Measurements from ENCODE around the gene ZNF654. TPM values are rescaled to one million over a fixed set of nuclear protein-coding genes. Genes with fewer than 3 reads are reported as not detected.
A peak's percentile ranks its signal among the peaks of the same experiment; 100 is the strongest.

The ZNF654 gene
- total and polyA plus RNA-seq, 2 of the 13 experiments (the other 11 are each of a cell fraction or from before 2014, with no cell fraction given), result 1.8 to 4.1 TPM

DNA sequence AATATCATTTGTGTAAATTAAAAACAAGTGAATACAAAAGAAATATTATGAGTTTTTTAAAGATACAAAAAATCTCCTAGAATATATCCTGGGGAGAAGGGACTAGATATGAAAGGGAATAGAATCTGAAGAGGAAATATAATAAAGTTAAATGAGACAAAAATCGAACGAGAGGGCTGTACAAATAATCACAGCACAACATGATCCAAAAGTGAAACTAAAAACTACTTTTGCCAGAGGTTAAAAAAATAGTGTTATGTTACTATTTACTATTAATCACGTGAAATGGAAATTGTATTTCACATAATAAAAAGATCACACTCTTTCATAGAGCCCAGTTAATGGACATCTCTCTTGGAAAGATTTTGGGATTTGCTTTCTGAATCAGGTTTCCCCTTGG is 28.8 kb upstream of the ZNF654 start:
- ATAC-seq (no peak), DNase-seq (ENCODE audit: low spot score) (no peak), FAIRE-seq (no peak)
- Histone ChIP-seq H4K20me1 (ENCODE audit: insufficient read depth, low read length) (no peaks in the 10 kb centered on the region), H2AFZ (ENCODE audit: low read length) (peak overlapping the region; percentile 42), H3K9me3 (ENCODE audit: low read length) (no peaks in the 10 kb centered on the region), H3K9ac (ENCODE audit: insufficient read depth, low read depth, low read length) (no peak overlapping the region), H3K27ac (ENCODE audit: extremely low read length, insufficient read depth, low read length) (no peak overlapping the region), H3K4me1 (ENCODE audit: insufficient read depth, low read length) (no peaks in the 10 kb centered on the region; the same call in 1 of the 2 replicates), H3K79me2 (ENCODE audit: insufficient read depth, low read length) (no peaks in the 10 kb centered on the region), H3K4me2 (ENCODE audit: low read depth, low read length) (0 out of 2 replicates have a peak overlapping the region, but pooled peaks have one; percentile 32), H3K27me3 (ENCODE audit: control insufficient read depth in 1 of 2, insufficient read depth in 2 of 2, low read length in 2 of 2) (peaks cover 0 to 2% of the 10 kb centered on the region in 2 experiments; a peak in 1 of 5 replicates), H3K4me3 (replicated peaks in 1 of 3; ENCODE audit: insufficient read depth in 1 of 3, low read depth in 2 of 3, low read length in 3 of 3) (no peak overlapping the region), H3K36me3 (replicated peaks in 1 of 2; ENCODE audit: control insufficient read depth in 1 of 2, insufficient read depth in 2 of 2, low read length in 2 of 2) (no peaks in the 10 kb centered on the region)
- 2% methylated on average over 3 of the region's 3 CpGs for WGBS (ENCODE audit: low lambda C conversion rate)
- in situ Hi-C loops (cut with HindIII; ENCODE audit: extremely low pct_ligation_motif_present, low pct_unique_long_range_greater_than_20kb), result no loop called here
- intact Hi-C loops (cut with micrococcal nuclease; ENCODE audit: unreplicated experiment), result no loop called here
- BruUV-seq (replicated peaks), result no TSS peak
- CTCF ChIA-PET (ENCODE audit: low intra/inter-chr PET ratio, low total read pairs), result no interaction called here
- POLR2A ChIA-PET, result no interaction called here
- no peak for TF ChIP-seq GTF3A (CRISPR knock-in tag; conservative IDR thresholded peaks at IDR 0.05)
- TF ChIP-seq RXRB (CRISPR knock-in tag; IDR thresholded peaks at IDR 0.05; ENCODE audit: borderline replicate concordance), result no peak
- no peak for TF ChIP-seq IRF2 (CRISPR knock-in tag; IDR thresholded peaks at IDR 0.05)
- TF ChIP-seq, protein P1, sequence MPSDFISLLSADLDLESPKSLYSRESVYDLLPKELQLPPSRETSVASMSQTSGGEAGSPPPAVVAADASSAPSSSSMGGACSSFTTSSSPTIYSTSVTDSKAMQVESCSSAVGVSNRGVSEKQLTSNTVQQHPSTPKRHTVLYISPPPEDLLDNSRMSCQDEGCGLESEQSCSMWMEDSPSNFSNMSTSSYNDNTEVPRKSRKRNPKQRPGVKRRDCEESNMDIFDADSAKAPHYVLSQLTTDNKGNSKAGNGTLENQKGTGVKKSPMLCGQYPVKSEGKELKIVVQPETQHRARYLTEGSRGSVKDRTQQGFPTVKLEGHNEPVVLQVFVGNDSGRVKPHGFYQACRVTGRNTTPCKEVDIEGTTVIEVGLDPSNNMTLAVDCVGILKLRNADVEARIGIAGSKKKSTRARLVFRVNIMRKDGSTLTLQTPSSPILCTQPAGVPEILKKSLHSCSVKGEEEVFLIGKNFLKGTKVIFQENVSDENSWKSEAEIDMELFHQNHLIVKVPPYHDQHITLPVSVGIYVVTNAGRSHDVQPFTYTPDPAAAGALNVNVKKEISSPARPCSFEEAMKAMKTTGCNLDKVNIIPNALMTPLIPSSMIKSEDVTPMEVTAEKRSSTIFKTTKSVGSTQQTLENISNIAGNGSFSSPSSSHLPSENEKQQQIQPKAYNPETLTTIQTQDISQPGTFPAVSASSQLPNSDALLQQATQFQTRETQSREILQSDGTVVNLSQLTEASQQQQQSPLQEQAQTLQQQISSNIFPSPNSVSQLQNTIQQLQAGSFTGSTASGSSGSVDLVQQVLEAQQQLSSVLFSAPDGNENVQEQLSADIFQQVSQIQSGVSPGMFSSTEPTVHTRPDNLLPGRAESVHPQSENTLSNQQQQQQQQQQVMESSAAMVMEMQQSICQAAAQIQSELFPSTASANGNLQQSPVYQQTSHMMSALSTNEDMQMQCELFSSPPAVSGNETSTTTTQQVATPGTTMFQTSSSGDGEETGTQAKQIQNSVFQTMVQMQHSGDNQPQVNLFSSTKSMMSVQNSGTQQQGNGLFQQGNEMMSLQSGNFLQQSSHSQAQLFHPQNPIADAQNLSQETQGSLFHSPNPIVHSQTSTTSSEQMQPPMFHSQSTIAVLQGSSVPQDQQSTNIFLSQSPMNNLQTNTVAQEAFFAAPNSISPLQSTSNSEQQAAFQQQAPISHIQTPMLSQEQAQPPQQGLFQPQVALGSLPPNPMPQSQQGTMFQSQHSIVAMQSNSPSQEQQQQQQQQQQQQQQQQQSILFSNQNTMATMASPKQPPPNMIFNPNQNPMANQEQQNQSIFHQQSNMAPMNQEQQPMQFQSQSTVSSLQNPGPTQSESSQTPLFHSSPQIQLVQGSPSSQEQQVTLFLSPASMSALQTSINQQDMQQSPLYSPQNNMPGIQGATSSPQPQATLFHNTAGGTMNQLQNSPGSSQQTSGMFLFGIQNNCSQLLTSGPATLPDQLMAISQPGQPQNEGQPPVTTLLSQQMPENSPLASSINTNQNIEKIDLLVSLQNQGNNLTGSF (CRISPR knock-in tag; IDR thresholded peaks at IDR 0.05), result no peak
- TF ChIP-seq ZBTB7A (CRISPR knock-in tag; IDR thresholded peaks at IDR 0.05), result no peak
- TF ChIP-seq JUND (CRISPR knock-in tag; IDR thresholded peaks at IDR 0.05), result no peak
- no peak for TF ChIP-seq KAT7 (CRISPR knock-in tag; IDR thresholded peaks at IDR 0.05; ENCODE audit: borderline replicate concordance)
- TF ChIP-seq ZNF841 (CRISPR knock-in tag; IDR thresholded peaks at IDR 0.05; ENCODE audit: borderline replicate concordance), result no peak
- no peak for TF ChIP-seq ZNF772 (CRISPR knock-in tag; IDR thresholded peaks at IDR 0.05)
- TF ChIP-seq ZNF225 (CRISPR knock-in tag; IDR thresholded peaks at IDR 0.05), result no peak

All from HepG2 (cell line).